ENCODE data around the gene BEND7.

GRCh38 chr10:13437026-13437555, 91.7 kb downstream of the BEND7 start:
- TF ChIP-seq CTCF (IDR thresholded peaks at IDR 0.05): no peak
- no peak for TF ChIP-seq POLR2A (IDR thresholded peaks at IDR 0.05)

Measured in body of pancreas (tissue), 4 donors.